H4 (cell line): ENCODE results near the gene PITPNM2. TPM values are rescaled to one million over a fixed set of nuclear protein-coding genes. Genes with fewer than 3 reads are reported as not detected.

Source experiments
- total RNA-seq: library from RNA; depleted of rRNA; stranded (reverse); fragments of >200 nt; shearing (Covaris generic); gene quantifications from 2 replicates; pipeline ENCODE4 v1.2.3, GENCODE V29; 2014; rRNA removed

PITPNM2 gene
- total RNA-seq, 1 experiment from 2014 or later: 2.0 TPM

Other genes starting within 250 kb of the PITPNM2 start
- 6.5 and 19.3 TPM in 2 replicates for gene ABCB9, start 184.6 kb downstream of the PITPNM2 start, total RNA-seq
- 17.5 and 18.1 TPM in 2 replicates for gene OGFOD2, start 175.8 kb downstream of the PITPNM2 start, total RNA-seq
- 111 and 179 TPM in 2 replicates for gene ARL6IP4, start 170.4 kb downstream of the PITPNM2 start, total RNA-seq
- gene MPHOSPH9, start 82.1 kb upstream of the PITPNM2 start, total RNA-seq: 61.8 and 71.1 TPM in 2 replicates
- gene MTRFR, start 82.3 kb upstream of the PITPNM2 start, total RNA-seq: 15.3 and 23.8 TPM in 2 replicates
- gene CDK2AP1, start 120.8 kb upstream of the PITPNM2 start, total RNA-seq: 287 and 344 TPM in 2 replicates
- 12.8 and 19.7 TPM in 2 replicates for gene SBNO1, start 213.8 kb upstream of the PITPNM2 start, total RNA-seq
- 28.4 and 34.0 TPM in 2 replicates for gene KMT5A, start 233.0 kb upstream of the PITPNM2 start, total RNA-seq